ENCODE results near the gene CNKSR1. TPM values are rescaled to one million over a fixed set of nuclear protein-coding genes. Genes with fewer than 3 reads are reported as not detected.

CNKSR1 gene
- total and polyA plus RNA-seq, 10 donors: 0.68 to 5.5 (median 2.3) TPM

GRCh38 chr1:26215246-26215645, 38.0 kb downstream of the CNKSR1 start:
- H3K4me3 ChIP-seq: no peak overlapping the region
- TF ChIP-seq POLR2AphosphoS5 (IDR thresholded peaks at IDR 0.05): no peak
- TF ChIP-seq POLR2A (IDR thresholded peaks at IDR 0.05): no peak
- intact Hi-C loops (cut with DNase I; ENCODE audit: low total_unique reads): no loop called here
- H3K36me3 ChIP-seq: no peaks in the 10 kb centered on the region
- no peaks in the 10 kb centered on the region for H3K4me1 ChIP-seq
- H3K27ac ChIP-seq: no peak overlapping the region
- peaks cover 0 to 6% (median 0%) of the 10 kb centered on the region in 7 donors for H3K27me3 ChIP-seq (replicated peaks in 1 of 7)
- no peak for DNase-seq
- 44 to 63% (median 50%) methylated on average over 3 of the region's 3 CpGs for WGBS, 5 donors
- H3K9me3 ChIP-seq: no peaks in the 10 kb centered on the region

- 74 to 89% (median 82%) methylated on average over 5 to 11 of the region's 11 CpGs for WGBS, 5 donors
- Histone ChIP-seq H3K27ac (no peak overlapping the region), H3K27me3 (replicated peaks in 1 of 7) (peaks cover 0 to 22% (median 0%) of the 10 kb centered on the region in 7 donors), H3K4me1 (no peaks in the 10 kb centered on the region), H3K36me3 (no peaks in the 10 kb centered on the region), H3K9me3 (no peaks in the 10 kb centered on the region), H3K4me3 (no peak overlapping the region)
- DNase-seq: no peak
- TF ChIP-seq CTCF (IDR thresholded peaks at IDR 0.05 in 8 of 11, conservative IDR thresholded peaks at IDR 0.05 in 3 of 11) (no peak), POLR2A (IDR thresholded peaks at IDR 0.05) (no peak), POLR2AphosphoS5 (IDR thresholded peaks at IDR 0.05) (no peak)
- intact Hi-C loops (cut with DNase I; ENCODE audit: low total_unique reads): no loop called here
Measured at GRCh38 chr1:26218906-26219494, 41.7 kb downstream of the CNKSR1 start.

GRCh38 chr1:26220199-26220912, 43.1 kb downstream of the CNKSR1 start:
- Histone ChIP-seq H3K9me3 (no peaks in the 10 kb centered on the region), H3K4me1 (peaks cover 0 to 8% (median 6%) of the 10 kb centered on the region in 6 donors), H3K4me3 (no peak overlapping the region), H3K27me3 (replicated peaks in 1 of 7) (peaks cover 0 to 30% (median 5%) of the 10 kb centered on the region in 7 donors), H3K27ac (no peak overlapping the region), H3K36me3 (no peaks in the 10 kb centered on the region)
- WGBS, 5 donors: 64 to 85% (median 66%) methylated on average over 19 to 27 of the region's 27 CpGs
- TF ChIP-seq CTCF (IDR thresholded peaks at IDR 0.05 in 8 of 11, conservative IDR thresholded peaks at IDR 0.05 in 3 of 11): no peak
- no peak for TF ChIP-seq POLR2A (IDR thresholded peaks at IDR 0.05)
- TF ChIP-seq POLR2AphosphoS5 (IDR thresholded peaks at IDR 0.05): no peak
- intact Hi-C loops (cut with DNase I; ENCODE audit: low total_unique reads): no loop called here
- no peak for DNase-seq

GRCh38 chr1:26221094-26221493, 43.8 kb downstream of the CNKSR1 start:
- Histone ChIP-seq H3K27me3 (replicated peaks in 1 of 7) (peaks cover 0 to 38% (median 11%) of the 10 kb centered on the region in 7 donors), H3K4me1 (peaks cover 0 to 15% (median 13%) of the 10 kb centered on the region in 6 donors), H3K36me3 (no peaks in the 10 kb centered on the region), H3K9me3 (no peaks in the 10 kb centered on the region), H3K27ac (no peak overlapping the region), H3K4me3 (no peak overlapping the region)
- no peak for DNase-seq
- TF ChIP-seq POLR2A (IDR thresholded peaks at IDR 0.05) (no peak), POLR2AphosphoS5 (IDR thresholded peaks at IDR 0.05) (no peak), CTCF (IDR thresholded peaks at IDR 0.05 in 8 of 11, conservative IDR thresholded peaks at IDR 0.05 in 3 of 11) (no peak)
- intact Hi-C loops (cut with DNase I; ENCODE audit: low total_unique reads): no loop called here
- 75 to 89% (median 86%) methylated on average over 2 of the region's 2 CpGs for WGBS, 5 donors
